SK-N-SH (cell line): Measurements from ENCODE around the gene IRF2. TPM values are rescaled to one million over a fixed set of nuclear protein-coding genes. Genes with fewer than 3 reads are reported as not detected.

ENCODE experiments used
- CTCF ChIA-PET: fragments of 300-600, 350-600 bp; formaldehyde crosslinking; extraction: SDS; loops from one replicate; lab custom pipeline; 2021; lab: Yijun Ruan, JAX
- POLR2A ChIA-PET: fragments of 350-600 bp; sonication (Branson Sonifier 250); formaldehyde crosslinking; extraction: SDS; loops from one replicate; lab custom pipeline; 2020; ENCODE audit warnings: antibody characterized with exemption, inconsistent platforms; lab: Yijun Ruan, JAX
- DNase-seq: peaks from one replicate; pipeline ENCODE4 v3.0.0; 2012
- H2AFZ ChIP-seq: fragments of 200-600 bp; sonication (generic); 2 replicates; pipeline ENCODE4 v1.8.1; 2016; ENCODE audit warnings: antibody characterized with exemption, mild to moderate bottlenecking, low read depth
- H3F3A ChIP-seq: fragments of 200-600 bp; sonication (generic); replicated peaks from 2 replicates; pipeline ENCODE3; 2016; ENCODE audit warnings: antibody characterized with exemption, mild to moderate bottlenecking; ENCODE audit not compliant: insufficient read depth
- H3K27ac ChIP-seq, 2 experiments: fragments of 200-500 bp in 1 of 2; fragments of 200-600 bp in 1 of 2; sonication (Bioruptor generic) in 1 of 2; sonication (generic), shearing (Covaris generic) in 1 of 2; 2 replicates each; pipeline versions ENCODE4 v1.5.1 to v1.6.1; 2014 to 2016; ENCODE audit warnings: low read depth in 2 of 2, inconsistent platforms in 1 of 2, low read length in 1 of 2, mild to moderate bottlenecking in 1 of 2, mixed read lengths in 1 of 2
- H3K27me3 ChIP-seq: fragments of 200-600 bp; sonication (generic), shearing (Covaris generic); 2 replicates; pipeline ENCODE4 v1.6.1; 2016; ENCODE audit warnings: mixed run types; ENCODE audit not compliant: insufficient read depth
- H3K36me3 ChIP-seq, 2 experiments: fragments of 200-500 bp in 1 of 2; fragments of 200-600 bp in 1 of 2; sonication (Bioruptor generic) in 1 of 2; sonication (generic) in 1 of 2; replicated peaks in 1 of 2; 2 replicates each; pipeline versions ENCODE3 to v1.5.1; 2014 to 2016; ENCODE audit warnings: low read length in 1 of 2, mild to moderate bottlenecking in 1 of 2; ENCODE audit not compliant: insufficient read depth in 2 of 2, control insufficient read depth in 1 of 2
- H3K4me1 ChIP-seq, 2 experiments: fragments of 200-500 bp in 1 of 2; fragments of 200-600 bp in 1 of 2; sonication (Bioruptor generic) in 1 of 2; sonication (generic), shearing (Covaris generic) in 1 of 2; 2 replicates each; pipeline versions ENCODE4 v1.5.1 to v1.6.1; 2014 to 2016; ENCODE audit warnings: low read depth in 1 of 2, low read length in 1 of 2, mixed run types in 1 of 2; ENCODE audit not compliant: insufficient read depth in 2 of 2, control insufficient read depth in 1 of 2
- H3K4me2 ChIP-seq: fragments of 200-600 bp; sonication (generic), shearing (Covaris generic); 2 replicates; pipeline ENCODE4 v1.6.1; 2017; ENCODE audit warnings: mixed run types
- H3K4me3 ChIP-seq, 2 experiments: fragments of 200-500 bp in 1 of 2; fragments of 200-600 bp in 1 of 2; sonication (Bioruptor generic) in 1 of 2; sonication (generic), shearing (Covaris generic) in 1 of 2; 2 replicates each; pipeline versions ENCODE4 v1.5.1 to v1.8.1; 2014 to 2016; ENCODE audit warnings: low read depth in 2 of 2, inconsistent platforms in 1 of 2, low read length in 1 of 2, mild to moderate bottlenecking in 1 of 2, mixed read lengths in 1 of 2, moderate library complexity in 1 of 2
- H3K79me2 ChIP-seq: fragments of 200-600 bp; sonication (generic); 2 replicates; pipeline ENCODE4 v1.8.1; 2017; ENCODE audit warnings: mild to moderate bottlenecking; ENCODE audit not compliant: insufficient read depth
- H3K9ac ChIP-seq: fragments of 200-600 bp; sonication (generic); 2 replicates; pipeline ENCODE4 v1.6.1; 2017; ENCODE audit warnings: mixed run types
- H3K9me2 ChIP-seq: fragments of 200-600 bp; sonication (generic); 2 replicates; pipeline ENCODE4 v1.6.1; 2017; ENCODE audit warnings: mixed run types
- H3K9me3 ChIP-seq: fragments of 200-600 bp; sonication (generic); 2 replicates; pipeline ENCODE4 v1.6.1; 2017; ENCODE audit warnings: mixed run types, mild to moderate bottlenecking, moderate library complexity
- H4K20me1 ChIP-seq: fragments of 200-600 bp; sonication (generic); 2 replicates; pipeline ENCODE4 v1.6.1; 2017; ENCODE audit warnings: mild to moderate bottlenecking, mixed run types; ENCODE audit not compliant: insufficient read depth
- EP300 ChIP-seq, 2 experiments: IDR thresholded peaks; 2 replicates each; pipeline versions ENCODE4 v1.4.0 to v1.6.1; 2012; ENCODE audit warnings: borderline replicate concordance in 1 of 2, low read depth in 1 of 2, low read length in 1 of 2
- FOSL2 ChIP-seq: IDR thresholded peaks from 2 replicates; pipeline ENCODE4 v1.4.0; 2012; ENCODE audit warnings: low read depth, mild to moderate bottlenecking, moderate library complexity, borderline replicate concordance
- FOXJ3 ChIP-seq: sonication (generic); formaldehyde crosslinking; IDR thresholded peaks from 2 replicates; pipeline ENCODE4 v1.5.1; 2020; ENCODE audit warnings: mild to moderate bottlenecking, missing genetic modification reagents
- GABPA ChIP-seq: IDR thresholded peaks from 2 replicates; pipeline ENCODE4 v1.4.0; 2012; ENCODE audit warnings: low read depth, mild to moderate bottlenecking
- SIN3A ChIP-seq: IDR thresholded peaks from 2 replicates; pipeline ENCODE4 v1.6.1; 2012; ENCODE audit warnings: low read depth, mild to moderate bottlenecking, low read length, moderate library complexity, borderline replicate concordance
- YY1 ChIP-seq: IDR thresholded peaks from 2 replicates; pipeline ENCODE4 v1.4.0; 2012; ENCODE audit warnings: low read depth, mild to moderate bottlenecking
- WGBS: methylation state at CpG from one replicate; pipeline ENCODE4 v1.1.6; 2017; ENCODE audit warnings: low lambda C conversion rate; 5-methylcytosine and 5-hydroxymethylcytosine counted together
- polyA plus RNA-seq, 3 experiments: library from polyadenylated mRNA; depleted of rRNA; stranded (reverse); fragments of >200 nt; gene quantifications; 2 replicates each; pipeline ENCODE4 v1.2.3, GENCODE V29; 2012
- TF ChIP-seq, protein P1 (sequence below): fragments of 150-350 bp; IDR thresholded peaks from 2 replicates; pipeline ENCODE4 v1.6.1; 2016; ENCODE audit warnings: mild to moderate bottlenecking, low read depth, low read length
- TF ChIP-seq, protein P2 (sequence below): IDR thresholded peaks from 2 replicates; pipeline ENCODE4 v1.6.1; 2012; ENCODE audit warnings: mild to moderate bottlenecking, low read depth, low read length, moderate library complexity

The IRF2 gene
- polyA plus RNA-seq, 1 of the 3 experiments (the other 2 are of a cell fraction), result 23.3 TPM

DNA sequence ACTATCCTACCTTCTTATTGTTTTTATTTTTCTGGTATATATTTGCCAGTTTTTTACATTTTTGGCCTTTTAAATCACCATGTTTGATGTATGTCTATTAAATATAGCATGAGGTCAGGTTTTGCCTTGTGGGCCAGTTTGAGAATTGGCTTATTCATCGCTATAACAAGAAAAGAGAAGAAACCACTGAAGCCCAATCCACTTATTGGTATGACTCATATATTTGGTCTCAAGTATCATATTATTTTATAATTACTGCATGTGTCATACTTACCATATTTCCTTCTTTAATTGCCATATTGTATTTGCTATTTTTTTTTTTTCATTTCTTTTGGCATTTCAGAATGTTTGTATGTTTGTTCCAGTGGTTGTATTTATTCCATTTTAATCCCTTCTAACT, 99.3 kb downstream of the IRF2 start:
- H4K20me1 ChIP-seq, result no peaks in the 10 kb centered on the region
- H3K4me3 ChIP-seq, result no peak overlapping the region
- DNase-seq, result no peak
- no peaks in the 10 kb centered on the region for H3K27me3 ChIP-seq
- ChIA-PET CTCF (no interaction called here), POLR2A (no interaction called here)
- no peak overlapping the region for H2AFZ ChIP-seq
- H3K9ac ChIP-seq, result no peak overlapping the region
- 81% methylated on average over 1 of the region's 1 CpG for WGBS
- H3F3A ChIP-seq, result peaks cover 14% of the 10 kb centered on the region
- no peaks in the 10 kb centered on the region for H3K9me2 ChIP-seq
- no peak overlapping the region for H3K4me2 ChIP-seq
- no peaks in the 10 kb centered on the region for H3K36me3 ChIP-seq
- peak; percentile 39; the same call in 1 of the 2 replicates for TF ChIP-seq FOSL2
- TF ChIP-seq, protein P1, sequence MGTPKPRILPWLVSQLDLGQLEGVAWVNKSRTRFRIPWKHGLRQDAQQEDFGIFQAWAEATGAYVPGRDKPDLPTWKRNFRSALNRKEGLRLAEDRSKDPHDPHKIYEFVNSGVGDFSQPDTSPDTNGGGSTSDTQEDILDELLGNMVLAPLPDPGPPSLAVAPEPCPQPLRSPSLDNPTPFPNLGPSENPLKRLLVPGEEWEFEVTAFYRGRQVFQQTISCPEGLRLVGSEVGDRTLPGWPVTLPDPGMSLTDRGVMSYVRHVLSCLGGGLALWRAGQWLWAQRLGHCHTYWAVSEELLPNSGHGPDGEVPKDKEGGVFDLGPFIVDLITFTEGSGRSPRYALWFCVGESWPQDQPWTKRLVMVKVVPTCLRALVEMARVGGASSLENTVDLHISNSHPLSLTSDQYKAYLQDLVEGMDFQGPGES, result no peak
- H3K4me1 ChIP-seq, result peaks cover 5 to 9% of the 10 kb centered on the region in 2 experiments; a peak in 2 of 4 replicates
- no peaks in the 10 kb centered on the region for H3K9me3 ChIP-seq
- H3K27ac ChIP-seq, result 0 out of 4 replicates have a peak overlapping the region, but pooled peaks of 1 of the 2 experiments have one; percentile 26
- no peaks in the 10 kb centered on the region for H3K79me2 ChIP-seq

DNA sequence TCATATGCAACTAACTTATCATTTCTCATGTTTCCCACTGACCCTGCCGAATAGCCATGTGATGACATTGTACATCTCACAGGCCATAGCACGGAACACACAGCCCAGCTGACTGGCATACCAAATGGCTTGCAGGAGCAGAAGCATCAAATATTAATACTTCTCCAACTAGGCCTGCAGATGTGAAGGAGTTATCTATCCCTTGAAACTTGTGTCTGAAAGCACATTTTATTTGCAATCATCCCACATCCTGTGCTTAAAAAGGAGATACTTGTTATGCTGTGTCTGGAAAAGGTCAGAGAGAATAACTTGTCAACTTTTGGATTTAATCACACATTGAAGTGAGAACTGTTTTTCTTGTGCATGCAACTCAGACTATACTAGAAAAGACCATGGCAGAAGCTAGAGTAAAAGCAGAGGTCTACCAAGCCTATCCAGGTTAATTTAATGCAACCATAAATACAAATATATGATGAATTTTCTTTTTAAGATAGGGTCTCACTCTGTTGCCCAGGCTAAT, 100.4 kb downstream of the IRF2 start:
- Histone ChIP-seq H4K20me1 (no peaks in the 10 kb centered on the region), H3K36me3 (no peaks in the 10 kb centered on the region), H3K27me3 (no peaks in the 10 kb centered on the region), H3F3A (peaks cover 14% of the 10 kb centered on the region), H3K9me3 (no peaks in the 10 kb centered on the region), H2AFZ (no peak overlapping the region), H3K4me1 (peaks cover 5 to 9% of the 10 kb centered on the region in 2 experiments; a peak in 2 of 4 replicates), H3K27ac (no peak overlapping the region), H3K9me2 (no peaks in the 10 kb centered on the region), H3K4me3 (no peak overlapping the region), H3K9ac (no peak overlapping the region), H3K4me2 (no peak overlapping the region), H3K79me2 (no peaks in the 10 kb centered on the region)
- TF ChIP-seq EP300 (IDR thresholded peaks at IDR 0.05; ENCODE audit: borderline replicate concordance in 1 of 2, low read depth in 1 of 2, low read length in 1 of 2), result no peak
- TF ChIP-seq, protein P2, sequence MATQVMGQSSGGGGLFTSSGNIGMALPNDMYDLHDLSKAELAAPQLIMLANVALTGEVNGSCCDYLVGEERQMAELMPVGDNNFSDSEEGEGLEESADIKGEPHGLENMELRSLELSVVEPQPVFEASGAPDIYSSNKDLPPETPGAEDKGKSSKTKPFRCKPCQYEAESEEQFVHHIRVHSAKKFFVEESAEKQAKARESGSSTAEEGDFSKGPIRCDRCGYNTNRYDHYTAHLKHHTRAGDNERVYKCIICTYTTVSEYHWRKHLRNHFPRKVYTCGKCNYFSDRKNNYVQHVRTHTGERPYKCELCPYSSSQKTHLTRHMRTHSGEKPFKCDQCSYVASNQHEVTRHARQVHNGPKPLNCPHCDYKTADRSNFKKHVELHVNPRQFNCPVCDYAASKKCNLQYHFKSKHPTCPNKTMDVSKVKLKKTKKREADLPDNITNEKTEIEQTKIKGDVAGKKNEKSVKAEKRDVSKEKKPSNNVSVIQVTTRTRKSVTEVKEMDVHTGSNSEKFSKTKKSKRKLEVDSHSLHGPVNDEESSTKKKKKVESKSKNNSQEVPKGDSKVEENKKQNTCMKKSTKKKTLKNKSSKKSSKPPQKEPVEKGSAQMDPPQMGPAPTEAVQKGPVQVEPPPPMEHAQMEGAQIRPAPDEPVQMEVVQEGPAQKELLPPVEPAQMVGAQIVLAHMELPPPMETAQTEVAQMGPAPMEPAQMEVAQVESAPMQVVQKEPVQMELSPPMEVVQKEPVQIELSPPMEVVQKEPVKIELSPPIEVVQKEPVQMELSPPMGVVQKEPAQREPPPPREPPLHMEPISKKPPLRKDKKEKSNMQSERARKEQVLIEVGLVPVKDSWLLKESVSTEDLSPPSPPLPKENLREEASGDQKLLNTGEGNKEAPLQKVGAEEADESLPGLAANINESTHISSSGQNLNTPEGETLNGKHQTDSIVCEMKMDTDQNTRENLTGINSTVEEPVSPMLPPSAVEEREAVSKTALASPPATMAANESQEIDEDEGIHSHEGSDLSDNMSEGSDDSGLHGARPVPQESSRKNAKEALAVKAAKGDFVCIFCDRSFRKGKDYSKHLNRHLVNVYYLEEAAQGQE, result no peak
- TF ChIP-seq, protein P1, result no peak
- TF ChIP-seq SIN3A, result no peak
- no peak for TF ChIP-seq FOXJ3 (CRISPR knock-in tag)
- no peak for TF ChIP-seq YY1
- TF ChIP-seq GABPA, result no peak
- WGBS, result 85% methylated on average over 2 of the region's 2 CpGs
- no peak for DNase-seq
- ChIA-PET POLR2A (no interaction called here), CTCF (no interaction called here)
